HFF-Myc (cell line): ENCODE measurements around the gene FBXW4.

Experiments
- DNase-seq: peaks from one replicate; pipeline ENCODE4 v3.0.0-alpha.2; 2011; ENCODE audit warnings: low read depth; ENCODE audit errors: extremely low read depth
- H3K4me3 ChIP-seq: replicated peaks from 2 replicates; pipeline ENCODE4 v1.5.1; 2011; ENCODE audit warnings: low read depth, mild to moderate bottlenecking, control low read depth, low read length
- TF ChIP-seq, protein P1 (sequence below): IDR thresholded peaks from 2 replicates; pipeline ENCODE4 v1.5.1; 2012; ENCODE audit warnings: mild to moderate bottlenecking, low read depth, low read length, control low read depth; ENCODE audit errors: missing control alignments

Gene FBXW4

DNA sequence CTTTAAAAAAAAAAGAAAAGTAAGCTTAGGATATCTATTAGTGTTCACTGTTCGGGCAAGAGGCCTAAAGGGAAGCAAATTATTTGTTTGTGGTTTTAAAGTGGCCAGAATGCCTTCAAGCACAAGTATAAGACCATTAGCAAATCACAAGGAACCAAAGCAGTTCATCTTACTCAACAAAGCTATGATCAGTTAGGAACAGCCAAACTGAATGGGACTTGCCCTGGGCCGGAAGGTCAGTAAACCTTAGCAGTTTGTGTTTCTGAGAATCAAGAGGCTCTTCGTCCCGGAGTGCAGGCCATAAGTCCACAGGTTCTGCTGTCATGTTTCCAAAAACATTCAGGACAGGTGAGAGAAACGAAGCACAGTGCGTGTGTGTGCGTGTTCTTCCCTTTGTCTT lies 4.5 kb downstream of the FBXW4 start:
- DNase-seq: no peak
- H3K4me3 ChIP-seq: no peak overlapping the region
- TF ChIP-seq, protein P1, sequence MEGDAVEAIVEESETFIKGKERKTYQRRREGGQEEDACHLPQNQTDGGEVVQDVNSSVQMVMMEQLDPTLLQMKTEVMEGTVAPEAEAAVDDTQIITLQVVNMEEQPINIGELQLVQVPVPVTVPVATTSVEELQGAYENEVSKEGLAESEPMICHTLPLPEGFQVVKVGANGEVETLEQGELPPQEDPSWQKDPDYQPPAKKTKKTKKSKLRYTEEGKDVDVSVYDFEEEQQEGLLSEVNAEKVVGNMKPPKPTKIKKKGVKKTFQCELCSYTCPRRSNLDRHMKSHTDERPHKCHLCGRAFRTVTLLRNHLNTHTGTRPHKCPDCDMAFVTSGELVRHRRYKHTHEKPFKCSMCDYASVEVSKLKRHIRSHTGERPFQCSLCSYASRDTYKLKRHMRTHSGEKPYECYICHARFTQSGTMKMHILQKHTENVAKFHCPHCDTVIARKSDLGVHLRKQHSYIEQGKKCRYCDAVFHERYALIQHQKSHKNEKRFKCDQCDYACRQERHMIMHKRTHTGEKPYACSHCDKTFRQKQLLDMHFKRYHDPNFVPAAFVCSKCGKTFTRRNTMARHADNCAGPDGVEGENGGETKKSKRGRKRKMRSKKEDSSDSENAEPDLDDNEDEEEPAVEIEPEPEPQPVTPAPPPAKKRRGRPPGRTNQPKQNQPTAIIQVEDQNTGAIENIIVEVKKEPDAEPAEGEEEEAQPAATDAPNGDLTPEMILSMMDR: no peak

DNA sequence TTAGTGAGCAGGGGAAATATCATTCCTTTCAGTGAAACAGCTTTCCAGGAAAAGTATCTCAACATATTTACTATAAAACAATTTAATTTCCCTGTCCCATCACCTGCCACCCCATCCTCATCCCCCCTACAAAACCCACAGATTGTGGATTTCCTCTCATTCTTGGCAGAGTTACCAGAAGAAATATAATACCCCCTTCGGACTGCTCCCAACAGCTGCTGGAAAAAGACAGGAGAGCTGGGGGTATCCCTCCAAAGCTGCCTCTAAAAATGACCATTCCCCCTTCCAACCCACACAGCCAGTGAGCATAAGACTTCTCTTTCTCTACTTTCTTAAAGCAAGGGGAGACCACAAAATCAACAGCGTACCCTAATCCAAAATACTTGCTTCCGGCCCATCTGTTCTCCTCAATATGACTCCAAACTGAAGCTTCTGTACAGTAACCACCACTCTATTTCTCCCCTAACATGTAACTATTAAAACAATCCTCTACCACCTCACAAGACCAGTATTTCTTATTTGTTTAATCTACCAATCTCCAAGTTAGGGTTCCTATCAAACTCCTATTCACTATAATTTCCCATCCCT lies 7.8 kb downstream of the FBXW4 start:
- no peak for DNase-seq
- TF ChIP-seq, protein P1: no peak
- no peak overlapping the region for H3K4me3 ChIP-seq

DNA sequence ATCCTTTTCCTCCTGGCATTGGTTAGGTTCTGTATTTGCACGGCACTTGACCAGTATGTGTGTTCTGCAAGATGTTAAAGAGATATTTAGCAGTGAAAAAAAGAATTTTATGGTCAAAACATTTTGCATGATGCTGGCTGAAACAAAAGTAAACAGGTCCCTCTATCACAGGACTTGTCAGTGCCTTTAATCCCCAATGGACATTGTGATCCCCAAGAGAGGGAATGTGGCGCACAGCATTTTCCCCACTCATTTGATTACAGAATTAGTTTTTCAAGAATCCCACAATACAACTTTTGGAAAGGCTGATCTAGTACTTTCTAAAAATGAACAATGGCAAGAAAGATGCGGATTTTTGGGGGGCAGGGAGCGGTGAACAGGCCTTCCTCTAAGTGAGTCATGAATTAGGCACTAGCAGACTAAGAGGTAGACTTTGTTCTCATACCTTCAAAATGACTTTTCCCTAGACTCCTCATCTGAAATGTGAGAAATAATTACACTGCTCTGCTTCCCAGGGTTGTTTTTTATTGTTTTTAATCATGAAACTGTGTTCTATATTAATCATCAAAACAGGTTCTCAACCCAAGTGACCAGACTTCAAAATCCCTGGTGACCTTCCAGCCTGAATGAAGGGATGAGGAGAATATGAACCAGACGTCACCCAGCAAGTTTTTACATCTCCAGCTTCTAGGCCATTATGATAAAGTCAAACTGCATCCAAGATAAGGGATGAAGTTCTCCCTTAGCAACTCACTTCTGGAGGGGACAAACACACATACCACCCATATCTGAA lies 8.6 kb downstream of the FBXW4 start:
- no peak overlapping the region for H3K4me3 ChIP-seq
- no peak for DNase-seq
- TF ChIP-seq, protein P1: no peak

DNA sequence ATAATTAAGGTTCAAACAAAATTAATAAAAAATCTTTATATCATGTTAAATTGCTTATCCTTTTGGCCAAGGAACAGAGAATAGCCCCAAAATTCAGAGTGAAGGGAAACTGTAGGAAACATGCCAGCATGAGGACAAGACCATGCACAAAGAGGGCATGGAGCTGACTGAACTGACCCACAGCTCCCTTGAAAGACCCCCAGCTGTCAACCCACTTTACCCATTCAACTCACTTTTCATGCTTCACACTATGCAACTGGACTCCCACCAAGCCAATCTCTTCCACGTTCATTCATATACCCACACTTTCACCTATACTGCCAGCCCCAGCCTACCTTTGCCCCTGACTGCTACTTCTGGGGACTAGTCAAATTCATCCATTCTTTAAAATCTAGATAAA lies 10.2 kb downstream of the FBXW4 start:
- DNase-seq: no peak
- no peak overlapping the region for H3K4me3 ChIP-seq
- TF ChIP-seq, protein P1: no peak

DNA sequence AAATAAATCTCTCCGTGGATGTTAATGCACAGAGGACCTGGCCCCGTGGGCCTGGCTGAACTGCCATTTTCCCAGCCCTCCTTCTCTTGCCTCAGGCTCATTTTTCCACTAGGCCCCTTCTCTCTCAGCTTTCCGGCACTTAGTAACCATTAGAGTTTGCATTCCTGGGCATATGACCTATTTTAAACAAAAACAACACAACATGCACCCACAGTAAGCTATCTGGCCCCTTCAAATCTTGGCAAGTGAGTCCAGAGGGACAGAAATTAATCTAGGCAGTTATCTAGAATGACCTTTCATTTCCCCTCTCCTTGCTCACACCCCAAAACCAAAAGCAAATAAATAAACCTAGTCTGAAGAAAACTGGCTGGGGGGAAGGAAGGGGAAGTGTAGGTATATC lies 11.7 kb downstream of the FBXW4 start:
- H3K4me3 ChIP-seq: no peak overlapping the region
- TF ChIP-seq, protein P1: no peak
- no peak for DNase-seq

DNA sequence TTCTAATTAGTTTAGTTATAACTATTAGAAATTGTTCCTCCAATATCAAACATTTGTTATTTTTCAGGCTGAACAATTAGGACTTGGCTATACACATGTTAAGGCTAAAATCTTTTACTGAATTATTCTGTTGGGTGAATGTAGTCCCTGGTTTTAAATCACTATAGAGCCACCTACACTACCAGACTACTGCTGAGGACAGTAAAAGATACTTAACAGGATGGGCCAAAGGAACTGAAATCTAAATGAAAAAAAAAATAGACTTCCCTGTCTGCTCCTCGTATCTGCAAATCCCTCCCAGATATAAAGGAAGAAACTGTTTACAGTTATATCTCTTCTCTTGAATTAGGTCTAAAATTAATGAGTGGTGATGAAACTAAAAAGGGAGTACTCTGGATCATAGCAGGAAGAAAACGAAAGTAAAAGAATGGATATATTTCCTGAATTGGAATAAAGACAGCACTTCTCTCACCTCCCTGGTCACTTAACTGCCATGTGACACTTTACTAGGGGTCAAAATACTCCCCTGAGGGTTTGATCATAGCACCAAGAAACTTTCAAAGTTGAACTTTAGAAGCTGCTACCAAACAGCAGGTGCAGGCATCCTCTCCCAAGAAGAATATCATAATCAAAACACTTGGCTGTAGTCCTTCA lies 12.7 kb downstream of the FBXW4 start:
- H3K4me3 ChIP-seq: no peak overlapping the region
- no peak for DNase-seq
- TF ChIP-seq, protein P1: no peak
